K562 (cell line): ENCODE measurements around the gene BRPF1.

Experiments used
- CTCF ChIP-seq, 3 experiments: IDR thresholded peaks in 2 of 3; conservative IDR thresholded peaks in 1 of 3; 2 replicates each; pipeline ENCODE4 v1.5.1; 2011 to 2012; ENCODE audit warnings: low read length in 3 of 3, mild to moderate bottlenecking in 3 of 3, control low read depth in 2 of 3, improper control_type of control experiment in 1 of 3, inconsistent platforms in 1 of 3, low read depth in 1 of 3, mixed read lengths in 1 of 3, moderate library complexity in 1 of 3; ENCODE audit not compliant: insufficient read depth in 2 of 3
- NCOA6 ChIP-seq: fragments of 450-650 bp; IDR thresholded peaks from 2 replicates; pipeline ENCODE4 v1.6.1; 2017; ENCODE audit warnings: mild to moderate bottlenecking
- ZNF282 ChIP-seq: sonication (generic); formaldehyde crosslinking; IDR thresholded peaks from 2 replicates; pipeline ENCODE4 v1.8.1; 2023; ENCODE audit warnings: missing genetic modification reagents

DNA sequence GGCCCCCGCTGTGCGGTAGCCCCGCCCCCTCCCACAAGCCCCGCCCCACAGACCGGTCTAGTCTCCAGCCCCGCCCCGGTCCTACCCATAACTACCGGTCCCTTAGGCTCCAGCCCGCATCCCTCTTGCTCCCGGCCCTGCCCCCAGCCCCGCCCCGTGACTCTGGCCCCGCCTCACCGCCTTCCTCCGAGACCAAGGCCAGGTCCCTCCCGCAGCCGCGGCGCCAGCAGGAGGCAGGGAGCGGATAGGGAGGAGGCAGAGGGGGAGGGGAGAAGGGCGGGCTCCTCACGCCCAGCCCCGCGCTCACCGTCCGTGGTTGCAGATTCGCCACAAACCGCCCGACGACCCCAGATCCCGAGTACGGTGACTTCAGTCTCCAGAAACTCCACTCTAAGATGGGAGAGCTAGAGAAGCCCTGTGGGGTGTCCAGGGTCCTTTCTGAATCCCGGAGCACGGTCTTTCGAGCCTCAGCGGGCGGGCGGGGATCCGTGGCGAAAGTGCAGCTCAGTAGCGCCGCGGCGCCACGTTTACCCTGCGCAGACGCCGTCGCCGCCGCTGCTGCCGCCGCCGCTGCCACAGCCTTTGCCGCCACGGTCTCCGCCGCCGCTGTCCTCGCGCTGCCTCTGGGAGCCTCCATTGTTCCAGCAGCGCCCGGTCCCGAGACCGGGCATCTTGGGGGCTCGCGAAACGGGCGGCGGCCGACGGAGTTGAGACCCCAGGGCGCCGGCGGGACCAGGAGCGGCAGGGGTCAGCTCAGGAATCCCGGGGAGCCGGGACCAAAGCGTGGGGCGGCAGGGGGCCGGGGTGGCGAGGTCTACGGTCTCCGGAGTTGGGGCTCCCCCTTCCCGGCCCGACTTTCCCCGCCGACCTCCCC lies at the start of gene BRPF1:
- TF ChIP-seq ZNF282 (0 out of 2 replicates have a peak, but pooled peaks have one; percentile 17), CTCF (IDR thresholded peaks at IDR 0.05 in 2 of 3, conservative IDR thresholded peaks at IDR 0.05 in 1 of 3; ENCODE audit: insufficient read depth in 2 of 3, low read depth in 1 of 3, low read length in 3 of 3) (peak in 1 of 3 experiments; percentile 3; a peak in 1 of 6 replicates), NCOA6 (peak; percentile 86)
